A549 (cell line): Measurements from ENCODE around the gene ADAR. TPM values are rescaled to one million over a fixed set of nuclear protein-coding genes. Genes with fewer than 3 reads are reported as not detected.

ENCODE experiments used
- ATAC-seq, 2 experiments: fragments of 200-7000 bp in 1 of 2; fragments of >200 bp in 1 of 2; cut with Nextera tagmentation in 1 of 2; cut with Tn5 transposase in 1 of 2; 3 replicates each; pipeline versions ENCODE4 v1.8.0 to v1.9.1; 2018 to 2020; ENCODE audit warnings: mild to moderate bottlenecking in 1 of 2, moderate library complexity in 1 of 2
- CTCF ChIA-PET: fragments of 300-600 bp; sonication (Branson Sonifier 250); formaldehyde crosslinking; extraction: SDS; loops from one replicate; lab custom pipeline; 2021; ENCODE audit warnings: antibody characterized with exemption, inconsistent platforms; lab: Yijun Ruan, JAX
- POLR2A ChIA-PET: fragments of 350-600 bp; formaldehyde crosslinking; extraction: SDS; loops from one replicate; lab custom pipeline; 2021; ENCODE audit warnings: antibody characterized with exemption, inconsistent platforms; lab: Yijun Ruan, JAX
- DNase-seq, 2 experiments: peaks; one replicate each; pipeline versions ENCODE4 v3.0.0 to v3.0.0-alpha.2; 2011 to 2016; ENCODE audit warnings: low read depth in 1 of 2, low spot score in 1 of 2
- FAIRE-seq: peaks from 2 replicates; lab custom pipeline; 2011; peaks lifted over from hg19 to GRCh38; lab: Jason Lieb, UNC
- H3K27ac ChIP-seq, 2 experiments: fragments of >200 bp; sonication (Bioruptor Twin); formaldehyde crosslinking; 3 replicates each; pipeline ENCODE4 v1.5.1; 2016 to 2017
- H3K4me1 ChIP-seq: fragments of >200 bp; sonication (Bioruptor Twin); formaldehyde crosslinking; 3 replicates; pipeline ENCODE4 v1.6.1; 2016
- H3K4me2 ChIP-seq: fragments of >200 bp; sonication (Bioruptor Twin); formaldehyde crosslinking; 3 replicates; pipeline ENCODE4 v1.6.1; 2016
- H3K4me3 ChIP-seq: fragments of >200 bp; sonication (Bioruptor Twin); formaldehyde crosslinking; 3 replicates; pipeline ENCODE4 v1.5.1; 2016
- H3K9me3 ChIP-seq: fragments of >200 bp; sonication (Bioruptor Twin); formaldehyde crosslinking; 3 replicates; pipeline ENCODE4 v1.6.1; 2016
- ATOH8 ChIP-seq: fragments of 250-450 bp; sonication (Bioruptor Pico); IDR thresholded peaks from 2 replicates; pipeline ENCODE4 v1.5.0; 2020; ENCODE audit warnings: low read depth, mild to moderate bottlenecking, moderate library complexity
- BHLHE40 ChIP-seq: IDR thresholded peaks from 2 replicates; pipeline ENCODE4 v1.6.1; 2012; ENCODE audit warnings: low read depth, low read length, inconsistent platforms
- CEBPB ChIP-seq, 2 experiments: fragments of >200 bp in 1 of 2; sonication (Bioruptor Twin) in 1 of 2; formaldehyde crosslinking in 1 of 2; IDR thresholded peaks; 2 replicates each; pipeline ENCODE4 v1.6.1; 2012 to 2016
- CHD2 ChIP-seq: fragments of 150-350 bp; IDR thresholded peaks from 2 replicates; pipeline ENCODE4 v1.6.1; 2014; ENCODE audit warnings: low read length; ENCODE audit not compliant: partially characterized antibody
- CHD4 ChIP-seq: fragments of 200-600 bp; sonication (generic); IDR thresholded peaks from 2 replicates; pipeline ENCODE4 v1.6.1; 2016; ENCODE audit warnings: antibody characterized with exemption, mild to moderate bottlenecking, borderline replicate concordance
- EHF ChIP-seq: fragments of 250-450 bp; sonication (Bioruptor Pico); IDR thresholded peaks from 2 replicates; pipeline ENCODE4 v1.5.0; 2020; ENCODE audit warnings: mild to moderate bottlenecking
- HEYL ChIP-seq: fragments of 250-450 bp; sonication (Bioruptor Pico); IDR thresholded peaks from 2 replicates; pipeline ENCODE4 v1.8.0; 2021; ENCODE audit warnings: mild to moderate bottlenecking, moderate library complexity
- HMGXB4 ChIP-seq: fragments of 250-450 bp; sonication (Bioruptor Pico); IDR thresholded peaks from 2 replicates; pipeline ENCODE4 v1.5.0; 2021; ENCODE audit warnings: mild to moderate bottlenecking, moderate library complexity, borderline replicate concordance
- MYC ChIP-seq: IDR thresholded peaks from 2 replicates; pipeline ENCODE4 v1.6.1; 2012; ENCODE audit warnings: mild to moderate bottlenecking, inconsistent platforms, low read length, improper control_type of control experiment, borderline replicate concordance
- NPAS2 ChIP-seq: fragments of 250-450 bp; sonication (Bioruptor Pico); IDR thresholded peaks from 2 replicates; pipeline ENCODE4 v1.8.0; 2022; ENCODE audit warnings: mild to moderate bottlenecking, moderate library complexity, borderline replicate concordance
- PHF8 ChIP-seq: fragments of 200-600 bp; sonication (generic); IDR thresholded peaks from 2 replicates; pipeline ENCODE4 v1.6.1; 2016; ENCODE audit warnings: low read depth, mild to moderate bottlenecking, antibody characterized with exemption, moderate library complexity, borderline replicate concordance
- RAD21 ChIP-seq, 2 experiments: fragments of >200 bp in 1 of 2; sonication (Bioruptor Twin) in 1 of 2; formaldehyde crosslinking in 1 of 2; IDR thresholded peaks in 1 of 2; conservative IDR thresholded peaks in 1 of 2; 2 replicates in 1 of 2; 3 replicates in 1 of 2; pipeline ENCODE4 v1.6.1; 2012 to 2018; ENCODE audit warnings: inconsistent platforms in 1 of 2
- SMC3 ChIP-seq: fragments of >200 bp; sonication (Bioruptor Twin); formaldehyde crosslinking; IDR thresholded peaks from 3 replicates; pipeline ENCODE4 v1.6.1; 2018; ENCODE audit warnings: inconsistent platforms
- TP53 ChIP-seq: fragments of 250-450 bp; sonication (Bioruptor Pico); IDR thresholded peaks from 2 replicates; pipeline ENCODE4 v1.5.0; 2021; ENCODE audit warnings: mild to moderate bottlenecking, moderate library complexity
- ZC3H11A ChIP-seq: fragments of 450-650 bp; IDR thresholded peaks from 2 replicates; pipeline ENCODE4 v1.6.1; 2014; ENCODE audit warnings: antibody characterized with exemption, mild to moderate bottlenecking
- ZFP36 ChIP-seq: fragments of 450-650 bp; IDR thresholded peaks from 2 replicates; pipeline ENCODE4 v1.6.1; 2014; ENCODE audit warnings: borderline replicate concordance; ENCODE audit not compliant: partially characterized antibody
- WGBS: methylation state at CpG from one replicate; pipeline ENCODE4 v1.1.6; 2017; ENCODE audit errors: missing lambda C conversion rate; 5-methylcytosine and 5-hydroxymethylcytosine counted together
- polyA plus RNA-seq, 4 experiments: library from polyadenylated mRNA; depleted of rRNA in 3 of 4; stranded (reverse); fragments of >200 nt; fragmentation: RNase III in 1 of 4; extraction: RNeasy Plus Mini Kit Qiagen cat#74134 plus additional on column Dnase treatment in 1 of 4; gene quantifications; 2 replicates in 3 of 4; 3 replicates in 1 of 4; pipeline ENCODE4 v1.2.3, GENCODE V29; 2011 to 2017

Gene ADAR
- polyA plus RNA-seq, 2 of the 4 experiments (the other 2 are of a cell fraction) = 71.7 to 170 TPM

GRCh38 chr1:154539486-154540483 is 68.2 kb downstream of the ADAR start:
- ChIA-PET POLR2A (no interaction called here), CTCF (interaction anchor here (1.0 to 4.8 kb wide), 4 partner anchors 13 to 221 kb away, joined by 3 to 29 read pairs (median 3); no protein-coding TSS in a partner anchor)
- Histone ChIP-seq H3K9me3 (no peaks in the 10 kb centered on the region), H3K4me2 (no peak overlapping the region), H3K4me1 (no peaks in the 10 kb centered on the region), H3K27ac (no peak overlapping the region), H3K4me3 (no peak overlapping the region)
- WGBS = 49% methylated on average over 9 of the region's 9 CpGs
- no peak for TF ChIP-seq CHD2
- no peak for TF ChIP-seq ZC3H11A
- TF ChIP-seq ZFP36 = no peak
- TF ChIP-seq ATOH8 (CRISPR knock-in tag) = no peak
- no peak for TF ChIP-seq BHLHE40
- no peak for TF ChIP-seq CHD4
- TF ChIP-seq HMGXB4 (CRISPR knock-in tag) = no peak
- TF ChIP-seq SMC3 = no peak
- no peak for ATAC-seq
- no peak for DNase-seq
- no peak for FAIRE-seq

- CTCF ChIA-PET = interaction anchor here (1.3 to 5.9 kb wide), 4 partner anchors 12 to 201 kb away, joined by 3 to 78 read pairs (median 4); no protein-coding TSS in a partner anchor
- H3K9me3 ChIP-seq = no peaks in the 10 kb centered on the region
- POLR2A ChIA-PET = no interaction called here
- no peak overlapping the region for H3K4me3 ChIP-seq
- 22% methylated on average over 7 of the region's 7 CpGs for WGBS
- no peak overlapping the region for H3K4me2 ChIP-seq
- H3K27ac ChIP-seq = no peak overlapping the region
- TF ChIP-seq RAD21 (conservative IDR thresholded peaks at IDR 0.05 in 1 of 2, IDR thresholded peaks at IDR 0.05 in 1 of 2) = no peak
- no peak for TF ChIP-seq HEYL (CRISPR knock-in tag)
- TF ChIP-seq TP53 (CRISPR knock-in tag) = no peak
- TF ChIP-seq EHF = no peak
- TF ChIP-seq MYC = no peak
- no peak for TF ChIP-seq NPAS2
- TF ChIP-seq HMGXB4 (CRISPR knock-in tag) = no peak
- TF ChIP-seq PHF8 = no peak
- TF ChIP-seq CEBPB (IDR thresholded peaks at IDR 0.05) = no peak
- TF ChIP-seq, all 56 proteins: peak for 0
- H3K4me1 ChIP-seq = no peaks in the 10 kb centered on the region
- DNase-seq (no peak), FAIRE-seq (no peak), ATAC-seq (no peak)
Observed at GRCh38 chr1:154536570-154536969, 71.4 kb downstream of the ADAR start.
